22Rv1 (cell line): ENCODE results near the gene LMBR1.

ENCODE experiments used
- H3K27ac ChIP-seq: fragments of 450-650 bp; 2 replicates; pipeline ENCODE4 v1.5.1; 2017
- ZFX ChIP-seq: fragments of 450-650 bp; IDR thresholded peaks from 2 replicates; pipeline ENCODE4 v1.6.1; 2017; ENCODE audit warnings: antibody characterized with exemption, borderline replicate concordance
- TF ChIP-seq, protein P1 (sequence below): fragments of 450-650 bp; IDR thresholded peaks from 2 replicates; pipeline ENCODE4 v1.5.1; 2017; ENCODE audit warnings: mild to moderate bottlenecking

LMBR1 gene

DNA sequence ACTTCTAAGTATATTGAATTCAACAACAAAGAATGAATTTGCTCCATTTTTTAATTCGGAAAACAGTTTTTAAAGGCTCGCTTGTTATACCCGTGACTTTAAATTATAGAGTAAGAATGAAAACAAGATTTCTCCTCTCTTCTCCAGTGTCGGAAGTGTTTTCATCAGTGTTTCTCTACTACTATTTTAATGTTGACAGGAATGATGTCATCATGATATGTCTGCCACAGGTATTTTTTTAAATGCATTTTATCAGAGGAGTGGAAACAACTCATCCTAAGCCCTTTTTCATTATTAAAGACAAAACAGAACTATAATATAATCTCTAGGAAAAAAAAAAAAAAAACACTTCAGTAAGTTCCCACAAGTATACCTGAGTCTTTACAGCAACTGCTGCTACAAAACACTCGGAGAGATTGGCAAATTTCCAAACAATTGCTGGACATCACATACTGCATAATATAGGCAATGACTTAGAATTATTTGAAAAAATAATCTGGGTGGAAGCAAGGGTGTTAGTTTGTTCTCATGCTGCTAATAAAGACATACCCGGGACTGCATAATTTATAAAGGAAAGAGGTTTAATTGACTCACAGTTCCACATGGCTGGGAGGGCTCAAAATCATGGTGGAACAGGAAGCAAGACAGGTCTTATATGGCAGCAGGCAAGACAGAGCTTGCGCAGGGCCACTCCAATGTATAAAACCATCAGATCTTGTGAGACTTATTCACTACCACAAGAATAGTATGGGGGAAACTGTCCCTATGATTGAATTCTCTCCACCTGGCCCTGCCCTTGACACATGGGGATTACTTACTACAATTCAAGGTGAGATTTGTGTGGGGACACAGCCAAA lies 257.2 kb downstream of the LMBR1 start:
- H3K27ac ChIP-seq, result no peak overlapping the region
- no peak for TF ChIP-seq ZFX
- TF ChIP-seq, protein P1, sequence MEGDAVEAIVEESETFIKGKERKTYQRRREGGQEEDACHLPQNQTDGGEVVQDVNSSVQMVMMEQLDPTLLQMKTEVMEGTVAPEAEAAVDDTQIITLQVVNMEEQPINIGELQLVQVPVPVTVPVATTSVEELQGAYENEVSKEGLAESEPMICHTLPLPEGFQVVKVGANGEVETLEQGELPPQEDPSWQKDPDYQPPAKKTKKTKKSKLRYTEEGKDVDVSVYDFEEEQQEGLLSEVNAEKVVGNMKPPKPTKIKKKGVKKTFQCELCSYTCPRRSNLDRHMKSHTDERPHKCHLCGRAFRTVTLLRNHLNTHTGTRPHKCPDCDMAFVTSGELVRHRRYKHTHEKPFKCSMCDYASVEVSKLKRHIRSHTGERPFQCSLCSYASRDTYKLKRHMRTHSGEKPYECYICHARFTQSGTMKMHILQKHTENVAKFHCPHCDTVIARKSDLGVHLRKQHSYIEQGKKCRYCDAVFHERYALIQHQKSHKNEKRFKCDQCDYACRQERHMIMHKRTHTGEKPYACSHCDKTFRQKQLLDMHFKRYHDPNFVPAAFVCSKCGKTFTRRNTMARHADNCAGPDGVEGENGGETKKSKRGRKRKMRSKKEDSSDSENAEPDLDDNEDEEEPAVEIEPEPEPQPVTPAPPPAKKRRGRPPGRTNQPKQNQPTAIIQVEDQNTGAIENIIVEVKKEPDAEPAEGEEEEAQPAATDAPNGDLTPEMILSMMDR, result no peak

DNA sequence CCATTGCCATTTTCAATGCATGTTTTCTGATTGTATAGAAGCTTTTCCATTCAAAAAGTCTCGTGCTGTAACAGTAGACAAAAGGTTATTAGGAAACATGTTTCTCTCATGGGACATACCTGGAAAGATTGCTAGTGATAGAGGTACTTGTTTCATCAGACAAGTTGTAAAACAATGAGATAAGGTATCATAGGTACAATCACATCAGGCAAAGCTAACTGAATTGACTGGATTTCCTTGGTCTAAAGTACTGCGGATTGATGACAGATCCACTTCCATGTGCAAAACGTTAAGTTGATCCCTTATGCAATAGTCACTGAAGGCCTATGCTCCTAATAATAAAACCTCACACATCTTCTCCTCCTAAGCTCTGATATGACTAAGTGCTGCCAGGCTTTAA lies 258.9 kb downstream of the LMBR1 start:
- no peak for TF ChIP-seq ZFX
- TF ChIP-seq, protein P1, result no peak
- H3K27ac ChIP-seq, result no peak overlapping the region

DNA sequence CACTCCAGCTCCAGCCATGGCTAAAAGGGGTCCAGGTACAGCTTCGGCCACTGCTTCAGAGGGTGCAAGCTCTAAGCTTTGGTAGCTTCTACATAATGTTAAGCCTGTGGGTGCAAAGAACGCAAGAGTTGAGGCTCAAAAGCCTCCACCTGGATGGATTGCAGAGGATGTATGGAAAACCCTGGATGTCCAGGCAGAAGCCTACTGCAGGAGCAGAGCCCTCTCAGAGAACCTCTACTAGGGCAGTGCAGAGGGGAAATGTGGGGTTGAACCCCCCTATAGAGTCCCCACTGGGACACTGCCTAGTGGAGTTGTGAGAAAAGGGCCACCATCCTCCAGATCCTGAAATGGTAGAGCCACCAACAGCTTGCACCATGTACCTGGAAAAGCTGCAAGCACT lies 263.1 kb downstream of the LMBR1 start:
- TF ChIP-seq, protein P1, result no peak
- no peak for TF ChIP-seq ZFX

DNA sequence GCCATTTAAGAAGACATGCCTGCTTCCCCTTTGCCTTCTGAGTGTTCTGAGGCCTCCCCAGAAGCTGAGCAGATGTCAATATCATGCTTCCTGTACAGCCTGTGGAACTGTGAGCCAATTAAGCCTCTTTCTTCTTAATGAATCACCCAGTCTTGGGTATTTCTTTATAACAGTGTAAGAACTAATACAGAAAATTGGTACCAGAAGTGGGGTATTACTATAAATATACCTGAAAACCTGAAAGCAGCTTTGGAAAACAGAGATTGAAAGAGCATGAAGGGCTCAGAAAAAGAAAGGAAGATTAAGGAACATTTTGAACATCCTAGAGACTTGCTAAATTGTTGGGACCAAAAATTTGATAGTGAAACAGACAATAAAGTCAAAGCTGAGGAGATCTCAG lies 264.4 kb downstream of the LMBR1 start:
- no peak for TF ChIP-seq ZFX
- TF ChIP-seq, protein P1, result no peak

More for the DNA sequence above, 263.1 kb downstream of the LMBR1 start:
- no peak overlapping the region for H3K27ac ChIP-seq

More for the DNA sequence above, 264.4 kb downstream of the LMBR1 start:
- no peak overlapping the region for H3K27ac ChIP-seq
